Endothelial cell of umbilical vein (primary cell): Measurements from ENCODE around the gene EIF4E.

Experiments
- EZH2 ChIP-seq: IDR thresholded peaks from 2 replicates; pipeline ENCODE4 v1.6.1; 2012; ENCODE audit warnings: borderline replicate concordance, low read depth, mild to moderate bottlenecking, moderate library complexity, low read length, inconsistent platforms; ENCODE audit not compliant: severe bottlenecking
- FOS ChIP-seq: IDR thresholded peaks from 2 replicates; pipeline ENCODE4 v1.6.1; 2011; ENCODE audit warnings: mild to moderate bottlenecking, low read length, moderate library complexity, borderline replicate concordance; ENCODE audit not compliant: insufficient read depth
- MYC ChIP-seq: IDR thresholded peaks from one replicate; pipeline ENCODE4 v1.6.1; 2011; ENCODE audit warnings: mild to moderate bottlenecking, low read depth, low read length
- POLR2A ChIP-seq: IDR thresholded peaks from 2 replicates; pipeline ENCODE4 v1.6.1; 2012; ENCODE audit warnings: low read depth, mild to moderate bottlenecking, control low read depth, low read length
- TF ChIP-seq, protein P1 (sequence below), 2 donors: IDR thresholded peaks; 1 replicate in 1 of 2; 2 replicates in 1 of 2; pipeline ENCODE4 v1.5.1; 2011; ENCODE audit warnings: low read length in 2 of 2, mild to moderate bottlenecking in 2 of 2, moderate library complexity in 2 of 2, control low read depth in 1 of 2, inconsistent platforms in 1 of 2, low read depth in 1 of 2; ENCODE audit not compliant: insufficient read depth in 1 of 2; ENCODE audit errors: extremely low read depth in 1 of 2

DNA sequence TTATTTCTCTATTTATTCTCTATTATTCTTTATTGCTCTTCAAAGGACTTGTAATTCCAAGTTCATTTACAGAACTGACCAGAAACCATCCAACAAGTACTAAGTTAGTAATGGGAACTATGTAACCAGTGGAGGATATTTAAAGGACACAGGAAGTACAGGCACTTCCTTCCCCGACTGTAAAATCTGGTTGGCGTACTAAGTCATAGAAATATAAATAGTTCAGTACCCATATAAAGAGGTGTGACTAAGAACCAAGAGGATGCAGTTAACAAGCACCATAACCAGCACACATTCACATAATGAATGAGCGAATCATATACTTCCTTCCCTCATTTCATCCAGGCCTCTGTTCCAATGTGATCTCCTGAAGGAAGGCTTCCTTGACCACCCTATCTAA, 3.6 kb upstream of the EIF4E start:
- no peak for TF ChIP-seq EZH2
- TF ChIP-seq, protein P1, sequence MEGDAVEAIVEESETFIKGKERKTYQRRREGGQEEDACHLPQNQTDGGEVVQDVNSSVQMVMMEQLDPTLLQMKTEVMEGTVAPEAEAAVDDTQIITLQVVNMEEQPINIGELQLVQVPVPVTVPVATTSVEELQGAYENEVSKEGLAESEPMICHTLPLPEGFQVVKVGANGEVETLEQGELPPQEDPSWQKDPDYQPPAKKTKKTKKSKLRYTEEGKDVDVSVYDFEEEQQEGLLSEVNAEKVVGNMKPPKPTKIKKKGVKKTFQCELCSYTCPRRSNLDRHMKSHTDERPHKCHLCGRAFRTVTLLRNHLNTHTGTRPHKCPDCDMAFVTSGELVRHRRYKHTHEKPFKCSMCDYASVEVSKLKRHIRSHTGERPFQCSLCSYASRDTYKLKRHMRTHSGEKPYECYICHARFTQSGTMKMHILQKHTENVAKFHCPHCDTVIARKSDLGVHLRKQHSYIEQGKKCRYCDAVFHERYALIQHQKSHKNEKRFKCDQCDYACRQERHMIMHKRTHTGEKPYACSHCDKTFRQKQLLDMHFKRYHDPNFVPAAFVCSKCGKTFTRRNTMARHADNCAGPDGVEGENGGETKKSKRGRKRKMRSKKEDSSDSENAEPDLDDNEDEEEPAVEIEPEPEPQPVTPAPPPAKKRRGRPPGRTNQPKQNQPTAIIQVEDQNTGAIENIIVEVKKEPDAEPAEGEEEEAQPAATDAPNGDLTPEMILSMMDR (IDR thresholded peaks at IDR 0.05; ENCODE audit: extremely low read depth in 1 of 2, insufficient read depth in 1 of 2, low read depth in 1 of 2, low read length in 2 of 2): no peak
- no peak for TF ChIP-seq POLR2A
- TF ChIP-seq MYC: no peak
- peak; percentile 80 for TF ChIP-seq FOS
